Ureter (tissue), 1 donor: Measurements from ENCODE around the gene ZSCAN16. TPM values are rescaled to one million over a fixed set of nuclear protein-coding genes. Genes with fewer than 3 reads are reported as not detected.

Experiments
- DNase-seq: peaks from one replicate; pipeline ENCODE4 v3.0.0-alpha.2; 2020; ENCODE audit warnings: low spot score
- total RNA-seq: library from RNA; stranded (reverse); gene quantifications from one replicate; pipeline ENCODE4 v1.2.4, GENCODE V29; 2023
- donor health status: DM: yes; HTN: yes; CAD: no.

Gene ZSCAN16
- total RNA-seq, 1 donor from 2014 or later, result 9.9 TPM

- no peak for DNase-seq
These were observed 47.6 kb downstream of the ZSCAN16 start for GRCh38 chr6:28172006-28172405.

GRCh38 chr6:28176373-28176772, 52.0 kb downstream of the ZSCAN16 start:
- no peak for DNase-seq

Other genes starting within 250 kb of the ZSCAN16 start
- gene OR2B2, start 212.2 kb upstream of the ZSCAN16 start, total RNA-seq, result not detected
- gene OR2B6, start 167.4 kb upstream of the ZSCAN16 start, total RNA-seq, result not detected
- 1.6 TPM for gene ZNF165, start 44.0 kb upstream of the ZSCAN16 start, total RNA-seq
- 28.6 TPM for gene ZKSCAN8, start 17.3 kb downstream of the ZSCAN16 start, total RNA-seq
- 22.4 TPM for gene ZSCAN9, start 100.7 kb downstream of the ZSCAN16 start, total RNA-seq
- 6.2 TPM for gene ZKSCAN4, start 127.7 kb downstream of the ZSCAN16 start, total RNA-seq
- 1.4 TPM for gene NKAPL, start 134.7 kb downstream of the ZSCAN16 start, total RNA-seq
- 16.9 TPM for gene ZSCAN26, start 142.5 kb downstream of the ZSCAN16 start, total RNA-seq
- gene PGBD1, start 157.0 kb downstream of the ZSCAN16 start, total RNA-seq, result 3.1 TPM
- 13.9 TPM for gene ZSCAN31, start 211.5 kb downstream of the ZSCAN16 start, total RNA-seq
- 8.7 TPM for gene ZKSCAN3, start 225.3 kb downstream of the ZSCAN16 start, total RNA-seq